Measurements from ENCODE around the gene FOXO6.

Gene FOXO6

GRCh38 chr1:41410462-41410861 is 49.2 kb downstream of the FOXO6 start:
- Histone ChIP-seq H3K36me3 (no peaks in the 10 kb centered on the region), H3K4me3 (ENCODE audit: low read depth in 1 of 2, low read length in 1 of 2) (no peak overlapping the region), H3K27ac (no peak overlapping the region), H3K27me3 (peaks cover 46% of the 10 kb centered on the region), H3K4me1 (ENCODE audit: control insufficient read depth in 1 of 2, insufficient read depth in 1 of 2, low read depth in 1 of 2, low read length in 1 of 2) (no peaks in the 10 kb centered on the region), H3K9me3 (no peaks in the 10 kb centered on the region)
- no peak for TF ChIP-seq CTCF (IDR thresholded peaks at IDR 0.05)

DNA sequence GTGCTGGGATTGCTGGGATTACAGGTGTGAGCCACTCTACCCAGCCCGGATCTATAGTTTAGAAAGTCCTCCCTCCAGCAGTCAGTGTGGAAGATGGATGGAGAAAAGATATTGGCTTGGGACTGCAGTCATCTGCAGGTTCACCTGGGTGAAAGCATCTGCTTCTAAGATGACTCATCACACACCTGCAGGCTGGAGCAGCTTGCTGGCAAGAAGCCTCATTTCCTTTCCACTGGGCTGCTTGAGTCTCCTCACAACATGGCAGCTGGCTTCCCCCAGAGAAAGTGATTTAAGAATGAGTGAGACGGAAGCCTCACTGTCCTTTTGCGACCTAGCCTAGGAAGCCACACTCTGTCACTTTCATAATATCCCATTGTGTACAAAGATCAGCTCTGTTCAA is 50.0 kb downstream of the FOXO6 start:
- Histone ChIP-seq H3K9me3 (no peaks in the 10 kb centered on the region), H3K27me3 (peaks cover 44% of the 10 kb centered on the region), H3K4me3 (ENCODE audit: low read depth in 1 of 2, low read length in 1 of 2) (no peak overlapping the region), H3K4me1 (ENCODE audit: control insufficient read depth in 1 of 2, insufficient read depth in 1 of 2, low read depth in 1 of 2, low read length in 1 of 2) (no peaks in the 10 kb centered on the region), H3K36me3 (no peaks in the 10 kb centered on the region), H3K27ac (no peak overlapping the region)
- no peak for TF ChIP-seq CTCF (IDR thresholded peaks at IDR 0.05)

DNA sequence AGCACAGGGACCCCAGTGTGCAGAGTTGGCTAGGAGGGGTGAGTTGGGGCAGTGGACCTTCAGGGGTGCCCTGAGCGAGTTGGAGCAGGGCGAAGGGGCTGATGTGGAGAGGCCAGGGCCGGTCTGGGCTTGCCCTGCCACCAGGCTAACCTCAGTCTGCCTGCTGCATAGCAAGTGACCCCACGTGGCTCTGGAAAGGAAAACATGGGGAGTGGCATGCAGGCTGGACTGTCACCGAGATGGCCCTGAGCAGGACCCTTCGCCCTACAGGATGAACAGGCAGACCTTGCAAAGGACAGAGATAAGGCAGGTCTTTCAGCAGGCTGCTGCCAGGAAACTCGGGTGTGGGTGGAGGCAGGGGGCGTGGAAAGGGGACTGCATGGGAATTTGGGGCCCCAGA is 51.5 kb downstream of the FOXO6 start:
- Histone ChIP-seq H3K36me3 (no peaks in the 10 kb centered on the region), H3K27ac (no peak overlapping the region), H3K4me3 (ENCODE audit: low read depth in 1 of 2, low read length in 1 of 2) (no peak overlapping the region), H3K9me3 (no peaks in the 10 kb centered on the region), H3K27me3 (peaks cover 41% of the 10 kb centered on the region), H3K4me1 (ENCODE audit: control insufficient read depth in 1 of 2, insufficient read depth in 1 of 2, low read depth in 1 of 2, low read length in 1 of 2) (no peaks in the 10 kb centered on the region)
- TF ChIP-seq CTCF (IDR thresholded peaks at IDR 0.05): no peak

DNA sequence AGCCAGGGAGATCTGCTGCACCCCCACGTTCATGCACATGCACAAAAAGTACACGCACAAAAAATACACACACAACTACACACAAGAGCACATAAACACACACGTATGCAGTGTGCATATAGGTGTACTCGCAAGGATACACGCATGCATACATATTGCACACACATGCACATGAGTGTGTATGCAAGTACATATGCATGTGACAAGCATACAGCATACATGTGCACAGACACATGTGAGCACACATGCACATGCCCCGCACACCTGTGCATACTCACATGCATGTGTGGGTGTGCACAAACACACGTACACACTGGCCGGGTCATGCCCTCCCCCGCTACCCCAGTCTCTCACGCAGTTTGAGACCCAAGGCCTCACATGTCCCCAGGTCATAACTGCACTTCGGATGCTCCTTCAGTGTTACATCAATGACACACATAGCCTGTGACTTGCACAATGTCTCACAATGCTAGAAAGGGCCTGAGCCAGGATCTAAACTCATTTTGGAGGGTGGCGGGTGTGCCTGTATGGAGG is 52.6 kb downstream of the FOXO6 start:
- Histone ChIP-seq H3K27me3 (peaks cover 30% of the 10 kb centered on the region), H3K4me3 (ENCODE audit: low read depth in 1 of 2, low read length in 1 of 2) (no peak overlapping the region), H3K36me3 (no peaks in the 10 kb centered on the region), H3K27ac (no peak overlapping the region), H3K9me3 (no peaks in the 10 kb centered on the region), H3K4me1 (ENCODE audit: control insufficient read depth in 1 of 2, insufficient read depth in 1 of 2, low read depth in 1 of 2, low read length in 1 of 2) (no peaks in the 10 kb centered on the region)
- no peak for TF ChIP-seq CTCF (IDR thresholded peaks at IDR 0.05)

DNA sequence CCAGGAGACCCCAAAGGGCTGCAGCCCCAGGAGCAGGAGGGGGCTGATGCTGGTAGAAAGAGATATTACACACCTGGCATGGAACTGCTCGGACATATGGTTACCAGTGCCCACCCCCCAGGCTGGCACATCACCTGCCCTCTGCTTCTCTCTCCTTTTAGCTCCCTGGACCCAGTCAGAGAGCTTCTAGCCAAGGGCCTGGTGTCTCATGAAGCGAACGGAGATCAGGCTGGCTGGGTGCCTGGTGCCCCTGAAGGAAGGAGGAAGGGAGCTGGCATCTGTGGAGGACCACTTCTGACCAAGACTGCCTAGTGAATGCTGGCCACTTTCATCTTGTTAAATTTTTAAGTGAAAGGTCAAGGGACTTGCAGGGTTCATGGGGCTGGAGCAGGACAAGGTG is 53.1 kb downstream of the FOXO6 start:
- no peak for TF ChIP-seq CTCF (IDR thresholded peaks at IDR 0.05)
- Histone ChIP-seq H3K4me1 (ENCODE audit: control insufficient read depth in 1 of 2, insufficient read depth in 1 of 2, low read depth in 1 of 2, low read length in 1 of 2) (no peaks in the 10 kb centered on the region), H3K9me3 (no peaks in the 10 kb centered on the region), H3K27me3 (peaks cover 26% of the 10 kb centered on the region), H3K36me3 (no peaks in the 10 kb centered on the region), H3K27ac (no peak overlapping the region), H3K4me3 (ENCODE audit: low read depth in 1 of 2, low read length in 1 of 2) (no peak overlapping the region)

All from neutrophil (primary cell).